ENCODE measurements around the gene ADAMTSL1. TPM values are rescaled to one million over a fixed set of nuclear protein-coding genes. Genes with fewer than 3 reads are reported as not detected.

The ADAMTSL1 gene
- total and polyA plus RNA-seq, 2 donors (not counting 3 experiments of a cell fraction or from before 2014, with no cell fraction given): 15.0 to 18.4 TPM

DNA sequence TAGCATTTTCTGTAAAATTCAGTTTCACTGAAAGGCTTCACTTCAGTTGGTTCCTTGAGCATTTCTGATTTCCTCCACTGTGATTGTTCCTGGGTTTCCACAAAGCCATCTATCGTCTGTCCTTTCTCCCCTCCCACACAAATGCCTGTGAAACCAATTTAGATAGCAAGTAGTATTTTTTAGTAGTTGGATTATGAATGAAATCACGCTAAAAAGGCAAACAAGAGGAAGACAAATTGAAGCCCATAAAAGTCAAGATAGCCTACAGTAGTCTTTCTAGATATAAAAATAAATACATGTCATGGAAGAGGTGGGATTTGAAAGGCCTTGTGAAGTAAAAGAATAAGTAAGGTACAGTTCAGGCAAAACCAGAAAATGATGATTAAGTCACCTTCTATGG, 162.8 kb downstream of the ADAMTSL1 start:
- Histone ChIP-seq H3K79me2 (ENCODE audit: control insufficient read depth, insufficient read depth, low read length) (no peaks in the 10 kb centered on the region), H2AFZ (ENCODE audit: low read depth, low read length) (no peak overlapping the region), H3K27ac (ENCODE audit: insufficient read depth, low read depth, low read length) (no peak overlapping the region), H3K4me1 (ENCODE audit: control insufficient read depth, extremely low read depth, insufficient read depth, low read length) (peaks cover 24% of the 10 kb centered on the region), H3K9ac (replicated peaks; ENCODE audit: extremely low read depth, insufficient read depth, low read length) (no peak overlapping the region), H3K9me1 (replicated peaks; ENCODE audit: control insufficient read depth, extremely low read depth, insufficient read depth, low read length) (no peaks in the 10 kb centered on the region), H3K4me3 (replicated peaks in 1 of 3; ENCODE audit: insufficient read depth in 1 of 3, low read depth in 1 of 3, low read length in 3 of 3) (no peak overlapping the region), H3K27me3 (ENCODE audit: control insufficient read depth in 2 of 2, insufficient read depth in 2 of 2, low read length in 2 of 2) (no peaks in the 10 kb centered on the region), H4K20me1 (replicated peaks; ENCODE audit: control insufficient read depth, extremely low read depth, insufficient read depth, low read length) (no peaks in the 10 kb centered on the region), H3K36me3 (ENCODE audit: control insufficient read depth in 2 of 2, extremely low read depth in 1 of 2, insufficient read depth in 2 of 2, low read length in 2 of 2) (no peaks in the 10 kb centered on the region), H3K4me2 (ENCODE audit: insufficient read depth, low read length) (no peak overlapping the region), H3K9me3 (replicated peaks; ENCODE audit: control insufficient read depth, insufficient read depth, low read length) (no peaks in the 10 kb centered on the region)
- no TSS peak for BruUV-seq (replicated peaks)
- CTCF ChIA-PET: no interaction called here
- POLR2A ChIA-PET: no interaction called here
- dilution Hi-C loops (cut with MboI; ENCODE audit: extremely low pct_ligation_motif_present, low sequenced_read_pairs) (no loop called here), intact Hi-C loops (cut with micrococcal nuclease) (no loop called here)
- DNase-seq (ENCODE audit: low read depth, low spot score) (no peak), FAIRE-seq (no peak)
- TF ChIP-seq MYC (IDR thresholded peaks at IDR 0.05; ENCODE audit: low read depth, low read length) (no peak), JUN (IDR thresholded peaks at IDR 0.05; ENCODE audit: borderline replicate concordance, insufficient read depth, insufficient read length, low read depth) (no peak), GATA2 (IDR thresholded peaks at IDR 0.05; ENCODE audit: insufficient read depth, insufficient read length, low read depth, low read length) (no peak), POLR2AphosphoS5 (IDR thresholded peaks at IDR 0.05; ENCODE audit: insufficient read depth, low read depth, low read length) (no peak), FOS (IDR thresholded peaks at IDR 0.05; ENCODE audit: borderline replicate concordance, insufficient read depth, low read length) (no peak), POLR2A (IDR thresholded peaks at IDR 0.05; ENCODE audit: low read depth, low read length) (no peak)
- TF ChIP-seq, protein P1, sequence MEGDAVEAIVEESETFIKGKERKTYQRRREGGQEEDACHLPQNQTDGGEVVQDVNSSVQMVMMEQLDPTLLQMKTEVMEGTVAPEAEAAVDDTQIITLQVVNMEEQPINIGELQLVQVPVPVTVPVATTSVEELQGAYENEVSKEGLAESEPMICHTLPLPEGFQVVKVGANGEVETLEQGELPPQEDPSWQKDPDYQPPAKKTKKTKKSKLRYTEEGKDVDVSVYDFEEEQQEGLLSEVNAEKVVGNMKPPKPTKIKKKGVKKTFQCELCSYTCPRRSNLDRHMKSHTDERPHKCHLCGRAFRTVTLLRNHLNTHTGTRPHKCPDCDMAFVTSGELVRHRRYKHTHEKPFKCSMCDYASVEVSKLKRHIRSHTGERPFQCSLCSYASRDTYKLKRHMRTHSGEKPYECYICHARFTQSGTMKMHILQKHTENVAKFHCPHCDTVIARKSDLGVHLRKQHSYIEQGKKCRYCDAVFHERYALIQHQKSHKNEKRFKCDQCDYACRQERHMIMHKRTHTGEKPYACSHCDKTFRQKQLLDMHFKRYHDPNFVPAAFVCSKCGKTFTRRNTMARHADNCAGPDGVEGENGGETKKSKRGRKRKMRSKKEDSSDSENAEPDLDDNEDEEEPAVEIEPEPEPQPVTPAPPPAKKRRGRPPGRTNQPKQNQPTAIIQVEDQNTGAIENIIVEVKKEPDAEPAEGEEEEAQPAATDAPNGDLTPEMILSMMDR (IDR thresholded peaks at IDR 0.05; ENCODE audit: extremely low read depth in 1 of 2, insufficient read depth in 1 of 2, low read depth in 1 of 2, low read length in 2 of 2): no peak
